ENCODE measurements around the gene MEGF6.
"Not testable (repeated sequence)": the region's sequence is repeated elsewhere in the genome, so short reads cannot be mapped to it uniquely, and the experiment has no call there.

The MEGF6 gene

DNA sequence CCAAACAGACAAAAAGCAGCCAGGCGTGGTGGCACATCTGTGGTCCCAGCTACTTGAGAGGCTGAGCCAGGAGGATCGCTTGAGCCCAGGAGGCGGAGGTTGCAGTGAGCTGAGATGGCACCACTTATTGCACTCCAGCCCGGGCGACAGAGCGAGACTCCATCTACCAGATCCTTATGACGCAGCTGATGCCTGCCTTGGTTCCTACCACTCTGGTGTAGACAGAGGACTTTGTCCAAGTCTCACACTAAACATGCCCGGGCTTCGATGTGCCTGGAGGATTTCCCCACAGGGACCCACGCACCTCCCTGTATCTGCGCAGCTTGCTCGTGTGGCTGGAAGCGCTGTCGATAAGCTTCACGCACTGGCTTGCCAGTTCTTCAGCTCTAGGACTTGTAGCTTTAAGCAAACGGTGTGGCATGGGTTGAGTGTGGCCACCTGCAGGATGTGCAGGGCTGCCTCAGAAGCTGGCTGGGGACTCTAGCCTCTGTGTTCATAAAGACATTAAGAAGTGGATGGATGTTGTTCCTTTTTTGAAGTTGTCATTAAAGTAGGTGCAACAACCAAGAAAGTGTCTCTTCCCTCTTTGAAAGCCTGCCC lies 18.4 kb upstream of the MEGF6 start:
- DNase-seq = no peak

DNA sequence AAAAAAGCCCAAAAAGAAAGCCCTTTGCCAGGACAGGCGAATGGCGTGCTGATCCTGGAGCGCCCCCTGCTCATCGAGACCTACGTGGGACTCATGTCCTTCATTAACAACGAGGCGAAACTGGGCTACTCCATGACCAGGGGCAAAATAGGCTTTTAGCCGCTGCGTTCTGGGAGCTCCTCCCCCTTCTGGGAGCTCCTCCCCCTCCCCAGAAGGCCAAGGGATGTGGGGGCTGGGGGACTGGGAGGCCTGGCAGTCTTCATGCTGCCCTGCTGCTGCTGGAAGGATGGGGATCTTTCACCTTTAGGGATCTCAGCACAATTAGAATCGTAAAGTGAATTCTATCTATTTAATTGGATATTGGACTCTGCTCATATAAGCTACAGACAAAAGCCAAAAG lies 17.1 kb upstream of the MEGF6 start:
- DNase-seq = no peak

DNA sequence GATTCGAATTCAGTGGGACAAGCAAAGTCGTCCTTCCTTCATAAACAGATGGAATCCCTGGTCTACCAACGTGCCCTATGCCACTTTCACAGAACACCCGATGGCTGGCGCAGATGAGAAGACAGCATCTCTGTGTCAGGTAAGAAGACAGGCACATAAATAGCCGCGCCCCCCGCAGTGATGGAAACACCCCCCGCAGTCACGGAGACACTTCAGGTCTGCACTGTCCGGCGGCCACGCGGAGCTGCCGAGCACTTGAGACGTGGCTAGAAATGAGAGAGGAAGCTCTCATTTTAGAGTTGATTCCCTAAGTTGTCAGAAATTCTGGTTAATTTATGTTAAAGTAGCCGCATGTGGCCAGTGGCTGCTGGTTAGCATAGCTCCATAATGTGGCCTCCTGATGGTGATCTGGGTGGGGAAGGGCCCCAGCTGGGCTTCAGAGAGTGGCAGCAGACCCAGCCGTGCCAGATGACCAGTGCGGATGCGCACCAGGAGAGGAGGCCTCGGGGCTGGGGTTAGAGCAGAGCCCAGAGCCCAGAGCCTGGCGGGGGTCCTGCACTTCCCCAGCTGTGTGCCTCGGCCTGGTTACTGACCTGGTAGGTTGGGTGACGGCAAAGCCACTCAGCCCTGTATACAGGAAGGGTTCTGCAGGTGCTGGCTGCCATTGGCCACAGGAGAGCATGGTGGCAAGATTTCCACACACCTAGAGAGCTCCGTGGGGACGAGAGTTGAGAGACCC lies 16.4 kb upstream of the MEGF6 start:
- no peak for DNase-seq

DNA sequence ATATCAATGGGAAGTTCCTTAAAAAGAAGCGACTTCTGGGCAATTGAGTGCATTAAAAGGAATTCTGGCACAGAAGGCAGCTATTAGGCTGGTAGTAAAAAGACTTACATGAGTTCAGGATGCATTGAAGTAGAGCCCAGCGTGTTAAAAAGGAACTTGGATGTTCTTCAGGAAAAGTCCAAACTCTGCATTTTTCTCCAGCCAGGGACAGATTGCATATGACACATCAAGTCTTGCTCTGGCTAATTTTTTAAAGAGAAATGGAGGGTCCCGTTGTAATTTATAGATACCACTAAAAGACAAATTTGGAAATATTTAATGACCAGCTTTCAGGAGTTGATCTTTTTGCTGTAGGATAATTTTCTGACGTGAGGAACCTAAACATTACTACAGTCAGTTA lies 14.7 kb upstream of the MEGF6 start:
- no peak for DNase-seq

DNA sequence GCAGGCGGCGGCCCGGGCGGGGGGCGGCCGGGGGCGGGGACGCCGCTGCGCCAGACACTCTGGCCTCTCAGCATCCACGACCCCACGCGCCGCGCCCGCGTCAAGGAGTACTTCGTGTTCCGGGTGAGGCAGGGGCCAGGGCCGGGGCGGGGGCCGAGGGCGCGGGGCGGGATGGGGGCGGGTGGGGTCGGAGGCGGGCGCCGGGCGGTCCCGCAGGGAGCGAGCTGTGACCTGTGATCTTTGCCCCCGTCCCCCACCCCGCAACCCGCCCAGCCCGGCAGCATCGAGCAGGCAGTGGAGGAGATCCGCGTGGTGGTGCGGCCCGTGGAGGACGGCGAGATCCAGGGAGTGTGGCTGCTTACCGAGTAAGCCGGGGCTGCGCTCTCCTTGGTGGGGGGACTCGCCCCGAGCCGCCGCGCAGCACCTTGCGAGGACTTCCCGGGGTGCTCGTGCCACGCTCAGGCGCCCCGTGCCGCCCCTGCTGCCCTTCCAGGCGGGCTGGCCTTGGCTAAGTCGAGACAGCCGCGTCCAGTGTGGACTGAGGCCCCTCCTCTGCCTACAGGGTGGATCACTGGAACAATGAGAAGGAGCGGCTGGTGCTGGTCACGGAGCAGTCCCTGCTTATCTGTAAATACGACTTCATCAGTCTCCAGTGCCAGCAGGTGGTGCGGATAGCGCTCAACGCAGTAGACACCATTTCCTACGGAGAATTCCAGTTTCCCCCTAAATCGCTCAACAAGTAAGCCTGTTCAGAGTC lies 14.0 kb upstream of the MEGF6 start:
- DNase-seq = peak; percentile 6

DNA sequence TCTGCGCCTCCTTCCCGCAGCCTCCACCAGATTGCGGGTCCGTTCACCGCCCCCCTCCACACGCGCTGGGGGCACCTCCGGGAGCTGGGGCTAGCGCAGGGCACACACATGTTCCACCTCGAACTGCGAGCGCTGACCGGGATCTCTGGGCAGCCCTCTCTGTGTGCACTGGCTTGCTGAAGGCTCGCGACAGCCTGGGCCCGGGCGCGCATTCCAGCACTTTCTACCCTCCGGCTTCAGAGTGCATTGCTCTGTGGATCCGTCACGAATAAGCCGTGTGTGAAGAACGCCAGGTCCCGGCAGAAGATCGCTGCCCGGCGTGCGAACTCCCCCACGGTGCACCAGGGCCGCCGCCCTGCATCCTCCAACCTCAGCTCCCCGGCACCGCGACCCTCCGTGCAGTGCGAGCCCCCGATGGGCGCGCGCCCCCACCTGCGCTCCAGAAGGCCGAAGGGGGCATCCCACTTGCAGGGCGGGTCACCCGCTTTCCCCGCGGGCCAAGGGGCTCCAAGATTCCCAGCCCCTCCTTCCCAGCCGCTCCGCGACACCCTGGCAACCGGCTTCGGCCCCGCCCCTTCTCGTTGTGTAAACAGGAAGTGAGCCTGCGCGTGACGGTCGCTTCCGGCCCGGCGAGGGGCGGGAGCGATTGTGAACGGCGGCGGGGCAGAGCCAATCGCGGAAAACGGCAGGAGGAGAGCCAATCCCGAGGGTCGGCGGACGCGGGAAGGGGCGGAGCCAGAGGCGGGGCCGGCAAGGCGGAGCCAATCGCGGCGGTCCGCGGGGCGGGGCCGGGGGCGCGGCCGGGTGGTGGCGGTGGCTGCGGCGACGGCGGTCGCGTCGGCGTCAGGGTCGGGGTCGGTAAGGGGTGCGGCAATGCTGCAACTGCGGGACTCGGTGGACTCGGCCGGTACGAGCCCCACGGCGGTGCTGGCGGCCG lies 13.2 kb upstream of the MEGF6 start, which contains the start of gene TPRG1L:
Gene TPRG1L (plus strand): TSS at position 816 of the 937 bp plus-strand sequence. CDS start 58 bp downstream, at position 874.
- DNase-seq = peak; percentile 91

DNA sequence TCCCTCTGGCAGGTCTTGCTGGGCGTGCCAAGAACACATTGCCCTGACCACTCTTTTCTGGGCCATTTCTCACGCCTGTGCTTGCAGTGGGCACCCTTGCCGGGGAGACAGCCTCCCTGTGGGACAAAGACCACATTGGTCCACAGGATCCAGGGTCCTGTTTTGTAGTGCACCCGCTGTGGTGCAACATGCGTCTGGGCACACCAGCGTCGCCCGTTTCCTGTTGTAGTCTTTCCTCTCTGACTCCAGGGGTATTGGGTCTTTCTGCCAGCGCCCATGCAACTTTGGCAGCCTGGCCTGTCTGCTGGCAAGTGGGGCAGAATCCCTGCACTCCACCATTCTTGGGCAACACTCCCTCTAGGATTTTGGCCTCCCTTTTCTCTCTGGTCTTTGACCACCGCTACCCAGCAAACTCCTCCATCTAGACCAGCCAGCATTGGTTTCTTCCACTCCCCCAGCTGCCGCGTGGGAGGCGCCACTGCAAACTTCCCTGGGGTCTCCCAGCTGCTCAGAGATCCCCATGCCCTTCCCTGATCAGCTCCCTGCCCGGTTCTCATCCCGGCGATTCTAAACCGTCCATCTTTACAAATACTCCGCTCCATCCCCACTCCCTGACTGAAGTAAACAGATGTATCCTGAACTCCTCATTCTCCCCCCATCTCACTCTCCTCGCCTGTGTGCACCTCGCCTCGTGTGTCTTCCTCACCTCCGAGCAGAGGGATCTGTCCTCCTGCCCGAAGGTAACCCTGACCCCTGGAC lies 12.3 kb upstream of the MEGF6 start:
- DNase-seq = no peak

DNA sequence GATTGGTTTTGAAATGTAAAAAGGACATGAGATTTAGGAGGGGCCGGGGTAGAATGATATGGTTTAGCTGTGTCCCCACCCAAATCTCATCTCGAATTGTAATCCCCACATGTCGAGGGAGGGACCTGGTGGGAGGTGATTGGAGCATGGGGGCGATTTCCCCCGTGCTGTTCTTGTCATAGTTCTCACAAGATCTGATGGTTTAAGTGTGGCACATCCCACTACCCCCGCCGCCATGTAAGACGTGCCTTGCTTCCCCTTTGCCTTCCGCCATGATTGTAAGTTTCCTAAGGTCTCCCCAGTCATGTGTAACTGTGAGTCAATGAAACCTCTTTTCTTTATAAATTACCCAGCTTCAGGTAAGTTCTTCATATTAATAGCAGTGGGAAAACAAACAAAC lies 10.8 kb upstream of the MEGF6 start:
- DNase-seq = not testable (repeated sequence)

DNA sequence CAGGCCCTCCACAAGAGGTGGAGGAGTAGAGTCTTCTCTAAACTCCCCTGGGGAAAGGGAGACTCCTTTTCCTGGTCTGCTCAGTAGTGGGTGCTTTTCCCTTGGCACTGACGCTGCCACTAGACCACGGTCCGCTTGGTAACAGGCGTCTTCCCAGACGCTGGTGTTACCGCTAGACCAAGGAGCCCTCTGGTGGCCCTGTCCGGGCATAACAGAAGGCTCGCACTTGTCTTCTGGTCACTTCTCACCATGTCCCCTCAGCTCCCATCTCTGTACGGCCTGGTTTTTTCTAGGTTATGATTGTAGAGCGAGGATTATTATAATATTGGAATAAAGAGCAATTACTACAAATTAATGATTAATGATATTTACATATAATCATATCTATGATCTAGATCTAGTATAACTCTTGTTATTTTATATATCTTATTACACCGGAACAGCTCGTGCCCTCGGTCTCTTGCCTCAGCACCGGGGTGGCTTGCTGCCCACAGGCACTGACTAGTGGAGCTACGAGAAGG lies 9.9 kb upstream of the MEGF6 start:
- DNase-seq = not testable (repeated sequence)

DNA sequence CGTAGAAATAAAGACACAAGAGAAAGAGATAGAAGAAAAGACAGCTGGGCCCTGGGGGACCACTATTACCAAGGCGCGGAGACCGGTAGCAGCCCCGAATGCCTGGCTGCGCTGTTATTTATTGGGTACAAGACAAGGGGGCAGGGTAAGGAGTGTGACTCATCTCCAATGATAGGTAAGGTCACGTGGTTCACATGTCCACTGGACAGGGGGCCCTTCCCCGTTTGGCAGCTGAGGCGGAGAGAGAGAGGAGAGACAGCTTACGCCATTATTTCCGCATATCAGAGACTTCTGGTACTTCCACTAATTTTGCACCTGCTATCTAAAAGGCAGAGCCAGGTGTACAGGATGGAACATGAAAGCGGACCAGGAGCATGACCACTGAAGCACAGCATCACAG lies 9.4 kb upstream of the MEGF6 start:
- DNase-seq = no peak

DNA sequence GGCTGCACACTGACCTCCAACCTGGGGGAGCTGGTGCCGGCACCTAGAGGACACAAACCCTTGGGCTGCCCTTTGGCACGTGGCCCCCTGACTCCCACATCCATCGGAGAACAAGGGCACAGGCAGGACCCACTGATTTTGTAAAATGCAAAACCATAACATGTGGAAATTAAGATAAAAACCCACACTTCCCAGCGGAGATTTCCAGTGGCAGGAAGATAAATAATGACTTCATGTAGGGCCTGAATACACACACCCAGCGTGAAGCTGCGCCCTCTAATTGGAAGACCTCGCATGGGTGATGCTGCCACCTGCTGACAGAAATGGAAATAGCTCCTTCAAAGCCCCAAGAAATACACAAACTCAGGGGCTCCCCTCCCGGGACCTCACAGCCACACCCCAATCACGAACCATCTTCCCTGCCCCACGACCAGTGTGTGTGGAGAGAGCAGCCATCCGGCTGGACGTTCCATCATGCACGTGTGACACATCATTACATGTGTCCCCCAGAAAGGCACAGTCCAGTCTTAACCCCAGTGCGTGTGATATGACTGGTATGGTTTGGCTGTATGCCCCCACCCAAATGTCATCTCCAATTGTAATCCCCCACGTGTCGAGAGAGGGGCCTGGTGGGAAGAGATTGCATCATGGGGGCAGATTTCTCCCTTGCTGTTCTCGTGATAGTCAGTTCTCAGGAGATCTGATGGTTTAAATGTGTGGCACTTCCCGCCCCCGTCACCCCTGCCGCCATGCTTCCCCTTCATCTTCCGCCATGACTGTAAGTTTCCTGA lies 7.8 kb upstream of the MEGF6 start:
- peak; percentile 32 for DNase-seq

DNA sequence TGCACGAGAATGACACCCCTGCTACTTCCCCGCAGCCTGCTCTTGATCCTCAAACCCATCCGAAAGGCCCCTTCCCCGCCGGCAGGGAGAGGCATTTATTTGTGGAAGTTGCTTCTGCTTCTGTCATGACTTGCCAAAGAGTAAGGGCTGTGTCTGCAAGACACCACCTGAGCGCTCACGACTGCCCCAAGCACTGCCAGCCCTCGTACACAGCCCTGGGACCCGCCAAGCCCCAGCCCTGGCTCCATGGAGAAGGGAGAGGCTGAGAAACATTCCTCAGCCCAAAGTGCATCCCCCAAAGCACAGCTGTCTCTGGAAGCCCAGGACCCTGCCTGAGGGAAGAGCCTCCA lies 7.2 kb upstream of the MEGF6 start:
- DNase-seq = no peak

DNA sequence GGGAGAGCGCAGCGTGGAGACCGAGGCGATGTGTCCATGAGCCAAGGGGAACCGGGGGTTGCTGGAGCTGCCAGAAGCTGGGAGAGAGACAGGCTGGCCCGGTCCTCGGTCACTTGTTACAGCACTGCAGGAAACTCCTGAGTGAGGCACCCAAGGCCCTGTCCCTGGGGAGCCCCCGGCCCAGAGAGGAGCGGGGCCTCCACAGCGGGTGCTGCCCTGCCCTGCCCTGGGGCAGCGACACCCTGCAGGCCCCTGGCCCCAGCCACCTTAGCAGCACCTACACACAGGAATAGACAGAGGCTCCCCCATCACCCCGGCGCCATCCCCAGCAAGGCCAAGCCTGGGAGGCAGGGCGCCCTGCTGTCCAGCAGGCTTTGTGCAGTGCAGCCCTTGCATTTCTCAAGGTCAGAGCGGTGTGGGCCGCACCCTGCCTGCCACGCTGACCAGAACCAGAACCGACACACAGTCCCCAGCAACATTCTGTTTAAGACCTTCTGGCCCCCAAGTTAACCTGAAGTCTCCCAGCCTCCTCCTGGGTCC lies 6.6 kb upstream of the MEGF6 start:
- no peak for DNase-seq

DNA sequence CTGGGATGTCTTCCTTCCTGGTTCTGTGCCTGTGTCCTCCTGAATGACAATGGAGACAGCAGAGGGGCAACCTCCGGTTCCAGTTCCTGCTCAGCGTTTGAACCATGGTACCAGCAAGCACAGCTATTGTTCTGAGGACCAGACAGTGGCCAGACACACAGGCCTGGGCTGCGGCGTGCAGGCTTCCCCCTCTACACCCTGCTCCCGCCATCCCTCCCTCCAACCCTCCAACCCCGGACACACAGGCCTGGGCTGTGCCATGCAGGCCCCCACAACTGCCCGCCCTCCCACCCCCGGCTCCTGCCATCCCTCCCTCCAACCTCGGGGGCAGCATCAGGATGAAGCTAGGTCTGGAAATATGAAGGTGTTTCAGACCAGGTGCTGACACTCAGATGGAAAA lies 5.6 kb upstream of the MEGF6 start:
- DNase-seq = no peak

DNA sequence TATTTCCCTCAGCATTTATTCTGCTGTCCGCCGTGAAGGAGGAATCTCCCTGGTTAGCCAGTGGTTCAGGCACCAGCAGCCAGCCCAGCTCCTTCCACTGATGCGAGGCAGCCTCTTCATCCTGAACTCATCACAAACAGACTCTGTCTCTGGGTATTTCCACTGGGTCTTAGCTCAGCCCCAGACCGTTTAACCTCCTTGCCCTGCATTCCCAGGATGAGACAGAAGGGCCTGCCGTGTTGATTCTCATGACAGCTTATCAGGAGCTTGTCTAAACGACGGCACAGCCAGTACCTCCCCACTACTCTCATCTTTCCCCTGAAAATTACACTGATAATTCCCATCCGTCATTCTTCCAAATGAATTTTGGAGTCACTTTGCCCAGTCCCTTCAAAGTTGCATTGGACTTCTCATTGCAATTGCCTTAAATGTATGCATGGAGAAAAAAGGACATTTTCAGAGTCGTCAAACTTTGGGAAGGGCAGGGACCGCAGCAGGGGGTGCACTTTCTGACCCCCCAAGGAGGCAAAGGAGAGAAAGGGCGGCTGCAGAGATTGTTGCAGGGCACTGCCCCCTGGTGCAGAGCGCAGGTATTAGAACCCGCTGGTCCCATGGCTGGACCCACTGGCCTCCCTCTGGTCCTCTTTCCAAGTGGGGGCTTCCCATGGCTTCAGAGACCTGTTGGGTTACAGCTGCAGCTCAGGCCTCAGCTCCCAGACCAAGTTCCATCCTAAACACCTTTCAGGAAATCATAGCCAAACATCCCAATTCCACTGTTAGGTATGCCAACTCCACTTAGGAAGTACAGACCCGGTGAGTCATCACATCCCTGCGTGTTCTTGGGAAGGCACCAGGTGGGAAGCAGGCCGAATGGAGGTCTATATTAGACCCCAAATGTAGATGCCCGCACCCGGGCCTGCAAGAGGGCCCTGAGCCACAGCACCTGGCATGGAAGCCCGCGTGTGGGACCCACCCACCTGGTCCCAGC lies 3.7 kb upstream of the MEGF6 start:
- DNase-seq = no peak

DNA sequence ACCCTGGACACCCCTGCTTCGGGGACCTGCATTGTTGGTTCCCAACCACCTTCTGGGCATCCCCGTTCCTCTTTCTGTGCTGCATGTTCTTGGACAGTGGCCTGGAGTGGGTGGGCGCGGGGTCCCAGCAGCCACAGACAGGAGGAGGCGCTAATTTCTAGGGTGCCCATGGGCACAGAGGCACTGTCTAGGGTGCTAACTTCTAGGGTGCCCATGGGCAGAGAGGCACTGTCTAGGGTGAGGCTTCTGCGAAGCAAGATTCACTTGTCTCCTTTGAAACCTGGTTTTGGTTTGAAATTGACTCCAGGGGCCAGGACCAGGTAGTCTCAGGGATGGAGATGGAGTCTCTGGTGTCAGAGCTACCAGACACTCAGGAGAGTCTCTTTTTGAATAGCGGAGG lies 815 bp upstream of the MEGF6 start:
- DNase-seq = no peak

DNA sequence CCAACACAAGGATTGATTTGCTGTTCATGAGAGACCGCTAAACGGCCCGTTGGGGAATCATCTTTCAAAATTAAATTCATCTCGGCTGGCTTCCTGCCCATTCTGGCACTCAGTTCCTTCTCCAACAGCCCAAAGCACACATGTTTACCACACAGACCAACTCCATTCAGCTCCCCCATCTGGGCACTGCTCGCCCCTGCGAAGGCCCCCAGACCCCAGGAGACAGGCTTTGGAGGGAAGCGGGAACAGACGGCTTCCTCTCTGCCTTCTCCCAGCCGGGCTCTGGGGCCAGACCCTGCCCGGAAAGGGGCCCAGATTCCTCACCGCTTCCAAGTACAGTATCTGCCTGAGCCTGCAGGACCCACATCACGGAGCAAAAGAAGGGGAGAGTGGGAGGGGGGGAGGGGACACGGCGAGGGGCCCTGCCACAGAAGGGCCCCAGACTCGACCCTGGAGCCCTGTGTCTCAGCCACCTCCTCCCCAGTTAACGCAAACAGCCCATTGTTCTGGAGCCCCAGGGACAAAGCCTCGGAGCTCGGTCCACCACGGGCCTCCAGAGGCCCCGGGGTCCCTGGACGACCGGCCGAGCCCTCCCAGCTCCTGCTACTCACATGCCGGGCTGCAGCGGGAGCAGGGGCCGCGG lies 660 bp downstream of the MEGF6 start:
- no peak for DNase-seq

DNA sequence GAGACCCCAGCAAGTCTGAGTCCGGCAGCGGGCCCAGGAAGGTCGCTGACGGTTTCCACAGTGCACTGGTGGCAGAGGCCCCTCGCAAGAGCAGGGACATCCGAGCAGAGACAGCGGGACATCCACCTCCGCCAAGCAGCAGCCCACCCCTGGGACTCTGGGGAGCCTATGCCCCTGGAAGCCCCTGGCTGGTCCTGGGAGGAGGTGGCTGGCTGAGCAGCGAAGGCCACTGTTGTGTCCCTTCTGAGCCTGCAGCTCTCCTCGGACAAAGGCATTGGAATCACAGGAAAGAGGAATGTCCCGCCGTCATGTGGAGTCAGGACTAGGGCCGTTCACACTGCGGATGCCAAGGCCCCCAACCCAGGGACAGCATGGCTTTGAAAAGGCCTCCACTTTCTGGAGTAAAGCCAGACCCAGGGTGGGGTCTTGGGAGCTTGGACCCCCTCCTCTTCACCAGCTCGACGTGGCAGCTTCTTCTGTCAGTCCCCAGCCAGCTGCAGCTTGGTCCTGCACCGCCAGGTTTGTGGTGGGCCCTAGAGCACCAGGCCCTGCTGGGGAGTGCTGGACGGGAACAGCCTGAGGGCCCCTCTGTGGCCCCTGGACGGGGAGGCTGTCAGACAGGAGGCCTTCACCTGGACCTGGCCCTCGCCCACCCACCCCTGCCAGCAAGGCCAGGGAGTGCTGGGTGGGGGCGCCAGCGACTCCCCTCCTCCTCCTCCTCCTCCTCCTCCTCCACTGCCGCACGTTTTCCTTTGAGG lies 1.4 kb downstream of the MEGF6 start:
- no peak for DNase-seq

Data from NCI-H1092 treated with DMSO at 0.1 percent for 48 hours (cell line).